K562 (cell line): Measurements from ENCODE around the gene MAP3K15. TPM values are rescaled to one million over a fixed set of nuclear protein-coding genes. Genes with fewer than 3 reads are reported as not detected.

Experiments
- ATAC-seq: fragments of 200-7000 bp; cut with Tn5 transposase; 3 replicates; pipeline ENCODE4 v1.9.1; 2020; ENCODE audit warnings: moderate library complexity
- BruUV-seq: library from RNA; stranded (reverse); fragments of 400-500 nt; replicated peaks from 2 replicates; lab custom pipeline; 2021; lab: Mats Ljungman, UMichigan
- CTCF ChIA-PET: fragments of 300-600 bp; formaldehyde crosslinking; extraction: SDS; loops from one replicate; lab custom pipeline; 2021; ENCODE audit warnings: low intra/inter-chr PET ratio; lab: Yijun Ruan, JAX
- POLR2A ChIA-PET: fragments of 300-600, 350-650 bp; sonication (Branson Sonifier 250); formaldehyde crosslinking; extraction: SDS; loops from one replicate; lab custom pipeline; 2021; ENCODE audit warnings: antibody characterized with exemption, inconsistent platforms; lab: Yijun Ruan, JAX
- DNase-seq, 4 experiments: peaks; one replicate each; pipeline versions ENCODE4 v3.0.0 to v3.0.0-alpha.2; 2011 to 2018; ENCODE audit warnings: low spot score in 3 of 4, mixed read lengths in 3 of 4; ENCODE audit errors: extremely low read depth in 1 of 4
- FAIRE-seq: peaks from 2 replicates; lab custom pipeline; 2011; peaks lifted over from hg19 to GRCh38; lab: Jason Lieb, UNC
- H2AFZ ChIP-seq: 2 replicates; pipeline ENCODE4 v1.6.0; 2011; ENCODE audit warnings: low read depth, low read length, control low read depth, inconsistent platforms
- H3K27ac ChIP-seq: fragments of 200-600 bp; 3 replicates; pipeline ENCODE4 v1.8.0; 2011; ENCODE audit warnings: low read depth, mild to moderate bottlenecking, control low read depth, inconsistent platforms, low read length, moderate library complexity, mixed read lengths; ENCODE audit errors: extremely low read depth
- H3K27me3 ChIP-seq, 2 experiments: fragments of 300-600 bp in 1 of 2; 2 replicates in 1 of 2; 3 replicates in 1 of 2; pipeline versions ENCODE4 v1.6.0 to v1.8.0; 2011; ENCODE audit warnings: inconsistent platforms in 2 of 2, low read length in 2 of 2, mild to moderate bottlenecking in 1 of 2, mixed read lengths in 1 of 2, moderate library complexity in 1 of 2; ENCODE audit not compliant: control insufficient read depth in 2 of 2, insufficient read depth in 2 of 2
- H3K36me3 ChIP-seq: fragments of 300-600 bp; 3 replicates; pipeline ENCODE4 v1.8.0; 2011; ENCODE audit warnings: mild to moderate bottlenecking, low read length, inconsistent platforms; ENCODE audit not compliant: control insufficient read depth, insufficient read depth
- H3K4me1 ChIP-seq, 2 experiments: fragments of 200-600 bp in 1 of 2; replicated peaks in 1 of 2; 2 replicates in 1 of 2; 3 replicates in 1 of 2; pipeline versions ENCODE4 v1.5.1 to v1.8.0; 2011; ENCODE audit warnings: inconsistent platforms in 2 of 2, low read length in 2 of 2, mild to moderate bottlenecking in 1 of 2, mixed read lengths in 1 of 2, moderate library complexity in 1 of 2; ENCODE audit not compliant: control insufficient read depth in 2 of 2, insufficient read depth in 2 of 2
- H3K4me2 ChIP-seq: 2 replicates; pipeline ENCODE4 v1.6.1; 2011; ENCODE audit warnings: low read length, control low read depth, inconsistent platforms, mixed read lengths; ENCODE audit not compliant: insufficient read depth
- H3K4me3 ChIP-seq: fragments of 200-600 bp; sonication (generic), shearing (Covaris generic); 2 replicates; pipeline ENCODE4 v1.5.1; 2016; ENCODE audit warnings: control low read depth, inconsistent platforms
- H3K79me2 ChIP-seq: fragments of 200-600 bp; 3 replicates; pipeline ENCODE4 v1.8.0; 2011; ENCODE audit warnings: low read length, inconsistent platforms; ENCODE audit not compliant: control insufficient read depth, insufficient read depth
- H3K9ac ChIP-seq, 2 experiments: 2 replicates each; pipeline versions ENCODE4 v1.6.0 to v1.6.1; 2011; ENCODE audit warnings: low read depth in 2 of 2, low read length in 2 of 2, control low read depth in 1 of 2, inconsistent platforms in 1 of 2, mild to moderate bottlenecking in 1 of 2, mixed read lengths in 1 of 2; ENCODE audit not compliant: insufficient read depth in 1 of 2
- H3K9me1 ChIP-seq: one replicate; pipeline ENCODE4 v1.6.0; 2011; ENCODE audit warnings: inconsistent platforms, mild to moderate bottlenecking, low read length, moderate library complexity; ENCODE audit not compliant: control insufficient read depth, insufficient read depth
- H3K9me3 ChIP-seq: replicated peaks from 2 replicates; pipeline ENCODE4 v1.5.1; 2011; ENCODE audit warnings: low read depth, low read length, inconsistent platforms; ENCODE audit not compliant: control insufficient read depth, insufficient read depth
- H4K20me1 ChIP-seq: replicated peaks from 2 replicates; pipeline ENCODE4 v1.6.1; 2011; ENCODE audit warnings: low read length, inconsistent platforms, mixed read lengths; ENCODE audit not compliant: control insufficient read depth, insufficient read depth
- CHD4 ChIP-seq: fragments of 200-600 bp; sonication (generic); IDR thresholded peaks from 3 replicates; pipeline ENCODE4 v1.6.1; 2012; ENCODE audit warnings: low read depth, mild to moderate bottlenecking, mixed read lengths, low read length, inconsistent platforms; ENCODE audit not compliant: insufficient read depth, insufficient replicate concordance, poor library complexity, severe bottlenecking
- HMGN3 ChIP-seq: IDR thresholded peaks from 2 replicates; pipeline ENCODE4 v1.6.1; 2011; ENCODE audit warnings: borderline replicate concordance, low read depth, mild to moderate bottlenecking, mixed read lengths, low read length; ENCODE audit not compliant: insufficient read length; ENCODE audit errors: extremely low read depth
- HNRNPL ChIP-seq: fragments of 200-400 bp; formaldehyde crosslinking; IDR thresholded peaks from 2 replicates; pipeline ENCODE4 v1.6.1; 2017; ENCODE audit warnings: low read depth, mild to moderate bottlenecking, low read length
- MEF2D ChIP-seq: conservative IDR thresholded peaks from 2 replicates; pipeline ENCODE4 v1.6.1; 2016; ENCODE audit warnings: low read depth, missing genetic modification characterization, missing compliant biosample characterization
- RFX5 ChIP-seq: IDR thresholded peaks from 2 replicates; pipeline ENCODE4 v1.6.1; 2011; ENCODE audit warnings: low read depth, mild to moderate bottlenecking, improper control_type of control experiment, low read length
- ZNF384 ChIP-seq: IDR thresholded peaks from 2 replicates; pipeline ENCODE4 v1.6.1; 2012; ENCODE audit warnings: low read depth, low read length, improper control_type of control experiment
- WGBS: fragments of 100-300 bp; shearing (Covaris generic); methylation state at CpG from one replicate; pipeline ENCODE4 v1.1.6; 2016; ENCODE audit warnings: low coverage, mixed read lengths; ENCODE audit not compliant: insufficient coverage; ENCODE audit errors: missing lambda C conversion rate; 5-methylcytosine and 5-hydroxymethylcytosine counted together
- in situ Hi-C: fragments of 300-500 bp; cut with MboI; formaldehyde crosslinking; loops from 4 replicates; pipeline ENCODE4 v1.15.0; 2018; ENCODE audit warnings: inconsistent platforms, mixed read lengths
- intact Hi-C: fragments of 100-400 bp; cut with micrococcal nuclease; formaldehyde crosslinking; loops from 2 replicates; pipeline ENCODE4 v1.14.2; 2022
- polyA plus RNA-seq, 8 experiments: library from polyadenylated mRNA; depleted of rRNA in 4 of 8; stranded (reverse) in 5 of 8; unstranded in 3 of 8; fragments of >200 nt; fragmentation: Nextera tagmentation in 2 of 8; fragmentation: Illumina TruSeq in 1 of 8; extraction: Ambion mirVana in 2 of 8; extraction: Trizol in 1 of 8; gene quantifications; 2 replicates each; pipeline versions ENCODE4 v1.2.1 to v1.2.3, GENCODE V29; 2011 to 2014; ENCODE audit warnings: inconsistent platforms in 1 of 8, missing spikeins in 1 of 8
- total RNA-seq, 7 experiments: library from RNA; depleted of rRNA in 6 of 7; stranded (reverse); fragments of >200 nt in 6 of 7; fragmentation: Illumina TruSeq in 2 of 7; extraction: Trizol in 2 of 7; gene quantifications; 2 replicates each; pipeline versions ENCODE4 v1.2.1 to v1.2.3, GENCODE V29; 2011 to 2021; ENCODE audit warnings: low replicate concordance in 1 of 7
- TF ChIP-seq, protein P1 (sequence below): fragments of 450-650 bp; formaldehyde crosslinking; IDR thresholded peaks from 2 replicates; pipeline ENCODE4 v1.4.0; 2022; ENCODE audit warnings: mild to moderate bottlenecking, moderate library complexity
- TF ChIP-seq, protein P2 (sequence below): fragments of 250-450 bp; sonication (Bioruptor Pico); IDR thresholded peaks from 2 replicates; pipeline ENCODE4 v1.5.1; 2021; ENCODE audit warnings: mild to moderate bottlenecking

Gene MAP3K15
- total and polyA plus RNA-seq, 9 of the 15 experiments (the other 6 are each of a cell fraction or from before 2014, with no cell fraction given): 0.03 to 0.29 (median 0.14) TPM; not detected in 5

DNA sequence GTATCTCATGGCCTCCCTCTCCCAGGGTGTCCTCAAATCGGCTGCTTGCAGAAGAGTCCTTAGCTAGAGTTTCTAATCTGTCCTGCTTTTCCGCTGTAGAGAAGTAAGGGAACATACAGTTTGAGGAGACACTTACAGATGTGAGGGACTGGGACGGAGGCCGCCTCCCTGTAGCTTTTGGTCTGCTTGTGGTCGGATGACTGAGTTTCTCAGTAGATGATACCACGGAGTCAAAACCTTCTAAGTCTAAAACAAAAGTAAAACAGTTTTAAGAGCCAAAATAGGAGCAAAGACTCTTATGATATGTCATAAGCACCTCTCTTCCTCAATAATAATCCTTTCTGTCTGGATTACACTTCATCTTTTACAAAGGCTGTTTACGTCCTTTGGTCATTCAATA, 34.5 kb upstream of the MAP3K15 start:
- CTCF ChIA-PET: no interaction called here
- FAIRE-seq (no peak), DNase-seq (no peak), ATAC-seq (no peak)
- Histone ChIP-seq H3K4me2 (no peak overlapping the region), H3K9me3 (no peaks in the 10 kb centered on the region), H2AFZ (no peak overlapping the region), H3K4me3 (no peak overlapping the region), H3K79me2 (no peaks in the 10 kb centered on the region), H4K20me1 (0 out of 2 replicates have a peak, but pooled peaks cover under 1% of the 10 kb centered on the region), H3K27ac (no peak overlapping the region), H3K27me3 (peaks cover 0 to 10% of the 10 kb centered on the region in 2 experiments; a peak in 2 of 5 replicates), H3K9ac (no peak overlapping the region), H3K9me1 (no peaks in the 10 kb centered on the region), H3K36me3 (no peaks in the 10 kb centered on the region), H3K4me1 (no peaks in the 10 kb centered on the region)
- intact Hi-C loops (no loop called here), in situ Hi-C loops (no loop called here)
- POLR2A ChIA-PET: no interaction called here
- 2% methylated on average over 7 of the region's 7 CpGs for WGBS
- TF ChIP-seq CHD4: no peak
- no peak for TF ChIP-seq HMGN3
- TF ChIP-seq MEF2D: no peak
- TF ChIP-seq ZNF384: no peak
- TF ChIP-seq RFX5: no peak
- TF ChIP-seq, protein P1, sequence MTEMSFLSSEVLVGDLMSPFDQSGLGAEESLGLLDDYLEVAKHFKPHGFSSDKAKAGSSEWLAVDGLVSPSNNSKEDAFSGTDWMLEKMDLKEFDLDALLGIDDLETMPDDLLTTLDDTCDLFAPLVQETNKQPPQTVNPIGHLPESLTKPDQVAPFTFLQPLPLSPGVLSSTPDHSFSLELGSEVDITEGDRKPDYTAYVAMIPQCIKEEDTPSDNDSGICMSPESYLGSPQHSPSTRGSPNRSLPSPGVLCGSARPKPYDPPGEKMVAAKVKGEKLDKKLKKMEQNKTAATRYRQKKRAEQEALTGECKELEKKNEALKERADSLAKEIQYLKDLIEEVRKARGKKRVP (CRISPR knock-in tag): no peak
- TF ChIP-seq, protein P2, sequence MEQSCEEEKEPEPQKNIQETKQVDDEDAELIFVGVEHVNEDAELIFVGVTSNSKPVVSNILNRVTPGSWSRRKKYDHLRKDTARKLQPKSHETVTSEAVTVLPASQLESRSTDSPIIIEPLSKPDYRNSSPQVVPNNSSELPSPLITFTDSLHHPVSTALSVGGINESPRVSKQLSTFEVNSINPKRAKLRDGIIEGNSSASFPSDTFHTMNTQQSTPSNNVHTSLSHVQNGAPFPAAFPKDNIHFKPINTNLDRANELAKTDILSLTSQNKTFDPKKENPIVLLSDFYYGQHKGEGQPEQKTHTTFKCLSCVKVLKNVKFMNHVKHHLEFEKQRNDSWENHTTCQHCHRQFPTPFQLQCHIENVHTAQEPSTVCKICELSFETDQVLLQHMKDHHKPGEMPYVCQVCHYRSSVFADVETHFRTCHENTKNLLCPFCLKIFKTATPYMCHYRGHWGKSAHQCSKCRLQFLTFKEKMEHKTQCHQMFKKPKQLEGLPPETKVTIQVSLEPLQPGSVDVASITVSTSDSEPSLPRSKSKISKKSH (CRISPR knock-in tag): no peak
- no peak for TF ChIP-seq HNRNPL
- no TSS peak for BruUV-seq
